GM12878 (cell line): Measurements from ENCODE around the gene SRF. TPM values are rescaled to one million over a fixed set of nuclear protein-coding genes. Genes with fewer than 3 reads are reported as not detected.
A peak's percentile ranks its signal among the peaks of the same experiment; 100 is the strongest.

Experiments
- ATAC-seq: fragments of 200-7000 bp; cut with Tn5 transposase; 3 replicates; pipeline ENCODE4 v1.9.1; 2020; ENCODE audit warnings: mild to moderate bottlenecking, moderate library complexity
- BruUV-seq: library from RNA; stranded (reverse); fragments of 400-500 nt; replicated peaks from 2 replicates; lab custom pipeline; 2021; lab: Mats Ljungman, UMichigan
- CTCF ChIA-PET: fragments of 300-600 bp; sonication (Branson Sonifier 250); formaldehyde crosslinking; extraction: SDS; loops from one replicate; lab custom pipeline; 2021; ENCODE audit warnings: inconsistent platforms; lab: Yijun Ruan, JAX
- POLR2A ChIA-PET: fragments of 350-600 bp; formaldehyde crosslinking; extraction: SDS; loops from one replicate; lab custom pipeline; 2021; ENCODE audit warnings: inconsistent platforms; lab: Charles Lee
- RAD21 ChIA-PET: fragments of 300-600 bp; sonication (Branson Sonifier 250); formaldehyde crosslinking; loops from one replicate; lab custom pipeline; 2023; ENCODE audit warnings: antibody characterized with exemption; ENCODE audit not compliant: unreplicated experiment; lab: Charles Lee
- SMC1A ChIA-PET: fragments of 300-600 bp; sonication (Branson Sonifier 250); formaldehyde crosslinking; loops from one replicate; lab custom pipeline; 2023; ENCODE audit not compliant: unreplicated experiment, uncharacterized antibody; lab: Charles Lee
- DNase-seq: peaks from one replicate; pipeline ENCODE4 v3.0.0-alpha.2; 2011; ENCODE audit warnings: low read depth, low spot score
- FAIRE-seq: peaks from 3 replicates; lab custom pipeline; 2011; peaks lifted over from hg19 to GRCh38; lab: Jason Lieb, UNC
- H2AFZ ChIP-seq: 2 replicates; pipeline ENCODE4 v1.6.0; 2011; ENCODE audit warnings: low read depth, low read length, control low read depth; ENCODE audit not compliant: control insufficient read depth
- H3K27ac ChIP-seq: 2 replicates; pipeline ENCODE4 v1.5.1; 2011; ENCODE audit warnings: control low read depth; ENCODE audit not compliant: control insufficient read depth, insufficient read depth
- H3K27me3 ChIP-seq, 2 experiments: replicated peaks in 1 of 2; 2 replicates each; pipeline versions ENCODE4 v1.6.0 to v1.6.1; 2011; ENCODE audit warnings: low read length in 1 of 2; ENCODE audit not compliant: control insufficient read depth in 2 of 2, insufficient read depth in 2 of 2
- H3K36me3 ChIP-seq, 2 experiments: 2 replicates each; pipeline ENCODE4 v1.5.1; 2011; ENCODE audit warnings: low read length in 1 of 2; ENCODE audit not compliant: control insufficient read depth in 2 of 2, insufficient read depth in 2 of 2
- H3K4me1 ChIP-seq: 2 replicates; pipeline ENCODE4 v1.6.1; 2011; ENCODE audit warnings: mild to moderate bottlenecking, low read length, moderate library complexity, mixed read lengths; ENCODE audit not compliant: control insufficient read depth, insufficient read depth
- H3K4me2 ChIP-seq: 2 replicates; pipeline ENCODE4 v1.6.0; 2011; ENCODE audit warnings: control low read depth; ENCODE audit not compliant: control insufficient read depth, insufficient read depth
- H3K4me3 ChIP-seq: fragments of 200-600 bp; sonication (generic); 2 replicates; pipeline ENCODE4 v1.5.1; 2016
- H3K79me2 ChIP-seq: 2 replicates; pipeline ENCODE4 v1.6.0; 2011; ENCODE audit warnings: low read length; ENCODE audit not compliant: control insufficient read depth, insufficient read depth
- H3K9ac ChIP-seq: 2 replicates; pipeline ENCODE4 v1.8.0; 2011; ENCODE audit warnings: low read length, control low read depth, mixed read lengths; ENCODE audit not compliant: control insufficient read depth, insufficient read depth
- H3K9me3 ChIP-seq: replicated peaks from 3 replicates; pipeline ENCODE4 v1.5.1; 2011; ENCODE audit warnings: mild to moderate bottlenecking, low read length; ENCODE audit not compliant: control insufficient read depth, insufficient read depth
- H4K20me1 ChIP-seq: 2 replicates; pipeline ENCODE4 v1.6.0; 2011; ENCODE audit not compliant: control insufficient read depth, insufficient read depth
- ASH2L ChIP-seq: fragments of 300-600, 200-600 bp; sonication (generic); IDR thresholded peaks from 2 replicates; pipeline ENCODE4 v1.6.1; 2017; ENCODE audit warnings: low read depth, mild to moderate bottlenecking, borderline replicate concordance
- BHLHE40 ChIP-seq, 2 experiments: fragments of 450-650 bp in 1 of 2; IDR thresholded peaks; 2 replicates each; pipeline ENCODE4 v1.6.1; 2011 to 2017; ENCODE audit warnings: low read depth in 2 of 2, borderline replicate concordance in 1 of 2, improper control_type of control experiment in 1 of 2, low read length in 1 of 2, mild to moderate bottlenecking in 1 of 2
- E2F4 ChIP-seq: IDR thresholded peaks from 2 replicates; pipeline ENCODE4 v1.6.1; 2012; ENCODE audit warnings: low read depth, low read length, improper control_type of control experiment
- EED ChIP-seq: sonication (generic); IDR thresholded peaks from 2 replicates; pipeline ENCODE4 v1.6.1; 2016; ENCODE audit warnings: antibody characterized with exemption, low read depth
- EGR1 ChIP-seq, 2 experiments: IDR thresholded peaks; 1 replicate in 1 of 2; 2 replicates in 1 of 2; pipeline ENCODE4 v1.6.1; 2011 to 2012; ENCODE audit warnings: low read depth in 2 of 2, low read length in 2 of 2, borderline replicate concordance in 1 of 2, mild to moderate bottlenecking in 1 of 2, moderate library complexity in 1 of 2
- ETV6 ChIP-seq, 2 experiments: fragments of 450-650 bp in 1 of 2; IDR thresholded peaks in 1 of 2; conservative IDR thresholded peaks in 1 of 2; 2 replicates each; pipeline ENCODE4 v1.6.1; 2014; ENCODE audit warnings: antibody characterized with exemption in 1 of 2, borderline replicate concordance in 1 of 2, low read depth in 1 of 2, mild to moderate bottlenecking in 1 of 2, moderate library complexity in 1 of 2
- FOXM1 ChIP-seq: IDR thresholded peaks from 2 replicates; pipeline ENCODE4 v1.6.1; 2012; ENCODE audit warnings: low read depth, mild to moderate bottlenecking, inconsistent platforms, low read length, moderate library complexity
- NBN ChIP-seq: fragments of 450-650 bp; IDR thresholded peaks from 2 replicates; pipeline ENCODE4 v1.6.1; 2016
- NFIC ChIP-seq: IDR thresholded peaks from 2 replicates; pipeline ENCODE4 v1.6.1; 2012; ENCODE audit warnings: low read depth, mild to moderate bottlenecking, inconsistent platforms, low read length, moderate library complexity
- NFXL1 ChIP-seq: fragments of 450-650 bp; IDR thresholded peaks from 2 replicates; pipeline ENCODE4 v1.6.1; 2017; ENCODE audit warnings: antibody characterized with exemption, mild to moderate bottlenecking, borderline replicate concordance
- NR2F1 ChIP-seq: fragments of 450-650 bp; conservative IDR thresholded peaks from 2 replicates; pipeline ENCODE4 v1.6.1; 2017; ENCODE audit warnings: mild to moderate bottlenecking
- PML ChIP-seq: IDR thresholded peaks from 2 replicates; pipeline ENCODE4 v1.6.1; 2012; ENCODE audit warnings: low read length, inconsistent platforms
- POLR2AphosphoS5 ChIP-seq: IDR thresholded peaks from 2 replicates; pipeline ENCODE4 v1.6.1; 2011; ENCODE audit warnings: mild to moderate bottlenecking, low read length, inconsistent platforms
- SIN3A ChIP-seq: IDR thresholded peaks from 2 replicates; pipeline ENCODE4 v1.6.1; 2012; ENCODE audit warnings: low read depth, low read length, improper control_type of control experiment
- SRF ChIP-seq, 2 experiments: IDR thresholded peaks; 2 replicates each; pipeline ENCODE4 v1.6.1; 2011; ENCODE audit warnings: low read depth in 2 of 2, low read length in 2 of 2, mild to moderate bottlenecking in 1 of 2, moderate library complexity in 1 of 2
- TBL1XR1 ChIP-seq: IDR thresholded peaks from 2 replicates; pipeline ENCODE4 v1.6.1; 2012; ENCODE audit warnings: low read depth, low read length, improper control_type of control experiment
- TCF7 ChIP-seq: IDR thresholded peaks from 2 replicates; pipeline ENCODE4 v1.6.1; 2014; ENCODE audit warnings: antibody characterized with exemption, borderline replicate concordance
- WRNIP1 ChIP-seq: IDR thresholded peaks from 2 replicates; pipeline ENCODE4 v1.6.1; 2011; ENCODE audit warnings: low read depth, low read length, improper control_type of control experiment, borderline replicate concordance
- YBX1 ChIP-seq: fragments of 450-650 bp; IDR thresholded peaks from 2 replicates; pipeline ENCODE4 v1.6.1; 2016; ENCODE audit warnings: antibody characterized with exemption
- YY1 ChIP-seq: IDR thresholded peaks from 2 replicates; pipeline ENCODE4 v1.6.1; 2011; ENCODE audit warnings: low read depth, mild to moderate bottlenecking, low read length
- ZNF622 ChIP-seq: fragments of 450-650 bp; IDR thresholded peaks from 2 replicates; pipeline ENCODE4 v1.6.1; 2017; ENCODE audit warnings: mild to moderate bottlenecking, inconsistent platforms
- WGBS: methylation state at CpG from one replicate; pipeline ENCODE4 v1.1.6; 2016; ENCODE audit warnings: low lambda C conversion rate; ENCODE audit not compliant: insufficient replicate concordance, insufficient coverage; ENCODE audit errors: missing lambda C conversion rate; 5-methylcytosine and 5-hydroxymethylcytosine counted together
- in situ Hi-C: fragments of 300-500 bp; cut with MboI; formaldehyde crosslinking; loops from 9 replicates; pipeline ENCODE4 v1.14.3; 2018; ENCODE audit warnings: mixed read lengths
- intact Hi-C: fragments of 100-400 bp; cut with micrococcal nuclease; formaldehyde crosslinking; loops from one replicate; pipeline ENCODE4 v1.14.2; 2022; ENCODE audit not compliant: unreplicated experiment
- polyA plus RNA-seq, 11 experiments: library from polyadenylated mRNA; depleted of rRNA in 4 of 11; unstranded in 6 of 11; stranded (reverse) in 5 of 11; fragments of >200 nt; fragmentation: Nextera tagmentation in 4 of 11; fragmentation: Illumina TruSeq in 1 of 11; extraction: Ambion mirVana in 4 of 11; extraction: Trizol in 1 of 11; gene quantifications; 1 replicate in 1 of 11; 2 replicates in 10 of 11; pipeline versions ENCODE4 v1.2.1 to v1.2.3, GENCODE V29; 2011 to 2016; ENCODE audit warnings: inconsistent platforms in 2 of 11, missing spikeins in 2 of 11, low read depth in 1 of 11
- total RNA-seq, 4 experiments: library from RNA; depleted of rRNA in 3 of 4; stranded (reverse); fragments of >200 nt in 3 of 4; fragmentation: Illumina TruSeq in 1 of 4; extraction: Trizol in 1 of 4; gene quantifications; 2 replicates each; pipeline versions ENCODE4 v1.2.1 to v1.2.3, GENCODE V29; 2013 to 2021

Gene SRF
- total and polyA plus RNA-seq, 10 of the 15 experiments (the other 5 are each of a cell fraction or from before 2014, with no cell fraction given): 2.3 to 56.3 (median 28.2) TPM

- TF ChIP-seq BHLHE40 (IDR thresholded peaks at IDR 0.05; ENCODE audit: borderline replicate concordance in 1 of 2, low read depth in 2 of 2, low read length in 1 of 2) (no peak), SIN3A (0 out of 2 replicates have a peak, but pooled peaks have one; percentile 25), YY1 (peak; percentile 26; the same call in 1 of the 2 replicates), POLR2AphosphoS5 (peak; percentile 55), WRNIP1 (0 out of 2 replicates have a peak, but pooled peaks have one; percentile 13), ASH2L (no peak), NBN (0 out of 2 replicates have a peak, but pooled peaks have one; percentile 47), PML (no peak)
Observed at GRCh38 chr6:43172104-43173007, 1.3 kb downstream of the SRF start (continued).

GRCh38 chr6:43173591-43174262 is 2.7 kb downstream of the SRF start:
- POLR2A ChIA-PET: interaction anchor here (0.5 to 2.8 kb wide), 9 partner anchors 9 to 456 kb away, joined by 3 to 26 read pairs (median 4); partner anchors contain the start of genes CUL9, POLR1C and YIPF3
- no peaks in the 10 kb centered on the region for H3K9me3 ChIP-seq
- RAD21 ChIA-PET: interaction anchor here (0.7 to 3.2 kb wide), 6 partner anchors 30 to 333 kb away, joined by 3 to 18 read pairs (median 4); partner anchors contain the start of genes KLHDC3 and MEA1
- H3K36me3 ChIP-seq: peaks cover 22 to 29% of the 10 kb centered on the region in 2 experiments
- no peaks in the 10 kb centered on the region for H3K27me3 ChIP-seq
- DNase-seq (no peak), FAIRE-seq (no peak), ATAC-seq (peak; percentile 1)
- peaks cover 48% of the 10 kb centered on the region for H3K79me2 ChIP-seq
- peaks cover 6% of the 10 kb centered on the region; the same call in 1 of the 2 replicates for H4K20me1 ChIP-seq
- H3K4me2 ChIP-seq: peak overlapping the region; percentile 88
- H2AFZ ChIP-seq: no peak overlapping the region
- 30% methylated on average over 11 of the region's 11 CpGs for WGBS
- CTCF ChIA-PET: interaction anchor here (1.1 to 2.4 kb wide), 9 partner anchors 8 to 334 kb away, joined by 3 to 9 read pairs (median 5); partner anchors contain the start of genes CUL9 and DNPH1
- in situ Hi-C loops (no loop called here), intact Hi-C loops (loop anchor here (2.0 to 10.0 kb wide), 4 partner anchors 51 to 389 kb away; partner anchors contain the start of gene BICRAL)
- peak overlapping the region; percentile 95 for H3K9ac ChIP-seq
- H3K4me1 ChIP-seq: peaks cover 26% of the 10 kb centered on the region
- SMC1A ChIA-PET: interaction anchor here (0.7 to 2.8 kb wide), 10 partner anchors 9 to 120 kb away, joined by 3 to 10 read pairs (median 4); partner anchors contain the start of gene CUL7
- BruUV-seq: no TSS peak
- H3K4me3 ChIP-seq: peak overlapping the region; percentile 94
- H3K27ac ChIP-seq: peak overlapping the region; percentile 92
- no peak for TF ChIP-seq EED
- TF ChIP-seq YBX1: no peak
- no peak for TF ChIP-seq EGR1 (IDR thresholded peaks at IDR 0.05; ENCODE audit: borderline replicate concordance in 1 of 2, low read depth in 2 of 2, low read length in 2 of 2)
- no peak for TF ChIP-seq ETV6 (conservative IDR thresholded peaks at IDR 0.05 in 1 of 2, IDR thresholded peaks at IDR 0.05 in 1 of 2; ENCODE audit: borderline replicate concordance in 1 of 2, low read depth in 1 of 2)
- TF ChIP-seq FOXM1: no peak
- no peak for TF ChIP-seq NFIC
- TF ChIP-seq SRF (IDR thresholded peaks at IDR 0.05; ENCODE audit: low read depth in 2 of 2, low read length in 2 of 2): no peak
- TF ChIP-seq ZNF622: no peak
- no peak for TF ChIP-seq TCF7
- TF ChIP-seq E2F4: no peak
- TF ChIP-seq NFXL1: no peak
- TF ChIP-seq TBL1XR1: no peak
- TF ChIP-seq NR2F1: no peak
